ENCODE measurements around the gene SPATA31D1.

SPATA31D1 gene

DNA sequence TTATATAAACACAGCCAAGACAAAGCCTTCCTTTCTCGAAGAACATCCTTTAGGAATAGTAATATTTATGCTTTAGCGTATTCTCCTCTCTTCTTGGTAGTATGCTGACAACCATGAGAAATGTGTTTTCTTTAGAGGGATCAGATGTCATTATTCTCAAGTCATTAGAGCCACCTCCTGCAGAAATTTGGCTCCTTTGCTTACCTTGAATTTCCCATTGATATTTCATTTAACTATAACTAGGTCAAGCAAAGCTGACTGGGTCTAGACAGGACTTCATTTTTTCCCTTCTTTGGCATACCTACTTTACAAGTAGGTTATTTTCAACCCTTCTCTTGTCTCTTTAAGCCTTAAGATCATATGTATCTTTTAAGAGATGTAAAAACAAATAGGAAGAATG lies 50.3 kb downstream of the SPATA31D1 start:
- Histone ChIP-seq H3K4me3 (no peak overlapping the region), H3K27ac (no peak overlapping the region), H3K4me1 (no peaks in the 10 kb centered on the region), H3K36me3 (no peaks in the 10 kb centered on the region), H3K9me3 (no peaks in the 10 kb centered on the region), H3K27me3 (no peaks in the 10 kb centered on the region)
- intact Hi-C loops (cut with DNase I; ENCODE audit: low total_unique reads) = no loop called here
- no peak for DNase-seq
- TF ChIP-seq, protein P1, sequence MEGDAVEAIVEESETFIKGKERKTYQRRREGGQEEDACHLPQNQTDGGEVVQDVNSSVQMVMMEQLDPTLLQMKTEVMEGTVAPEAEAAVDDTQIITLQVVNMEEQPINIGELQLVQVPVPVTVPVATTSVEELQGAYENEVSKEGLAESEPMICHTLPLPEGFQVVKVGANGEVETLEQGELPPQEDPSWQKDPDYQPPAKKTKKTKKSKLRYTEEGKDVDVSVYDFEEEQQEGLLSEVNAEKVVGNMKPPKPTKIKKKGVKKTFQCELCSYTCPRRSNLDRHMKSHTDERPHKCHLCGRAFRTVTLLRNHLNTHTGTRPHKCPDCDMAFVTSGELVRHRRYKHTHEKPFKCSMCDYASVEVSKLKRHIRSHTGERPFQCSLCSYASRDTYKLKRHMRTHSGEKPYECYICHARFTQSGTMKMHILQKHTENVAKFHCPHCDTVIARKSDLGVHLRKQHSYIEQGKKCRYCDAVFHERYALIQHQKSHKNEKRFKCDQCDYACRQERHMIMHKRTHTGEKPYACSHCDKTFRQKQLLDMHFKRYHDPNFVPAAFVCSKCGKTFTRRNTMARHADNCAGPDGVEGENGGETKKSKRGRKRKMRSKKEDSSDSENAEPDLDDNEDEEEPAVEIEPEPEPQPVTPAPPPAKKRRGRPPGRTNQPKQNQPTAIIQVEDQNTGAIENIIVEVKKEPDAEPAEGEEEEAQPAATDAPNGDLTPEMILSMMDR (IDR thresholded peaks at IDR 0.05) = no peak

All from tibial artery (tissue), 4 donors.